Measurements from ENCODE around the gene C1orf146.
"Not testable (repeated sequence)": the region's sequence is repeated elsewhere in the genome, so short reads cannot be mapped to it uniquely, and the experiment has no call there.

The C1orf146 gene

DNA sequence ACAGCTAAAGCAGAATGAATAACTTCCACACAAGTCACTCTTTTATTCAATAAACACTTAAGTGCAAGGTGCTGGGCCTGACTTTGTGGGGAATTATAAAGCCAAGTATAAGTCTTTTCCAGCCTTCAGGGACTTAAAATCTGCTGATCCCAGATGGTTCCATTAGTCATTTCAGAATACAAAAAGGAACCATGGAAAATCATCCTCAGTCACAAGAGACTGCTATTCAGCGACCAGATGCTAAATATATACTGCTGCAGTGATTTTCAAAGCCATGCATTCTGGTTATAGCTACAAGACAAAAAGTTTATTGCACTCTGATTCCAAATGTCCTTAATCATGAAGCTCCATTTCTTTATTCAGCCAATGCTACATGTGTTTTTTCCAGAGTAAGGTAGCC lies 55.3 kb downstream of the C1orf146 start:
- DNase-seq (ENCODE audit: low read depth in 2 of 2, low spot score in 1 of 2): no peak

DNA sequence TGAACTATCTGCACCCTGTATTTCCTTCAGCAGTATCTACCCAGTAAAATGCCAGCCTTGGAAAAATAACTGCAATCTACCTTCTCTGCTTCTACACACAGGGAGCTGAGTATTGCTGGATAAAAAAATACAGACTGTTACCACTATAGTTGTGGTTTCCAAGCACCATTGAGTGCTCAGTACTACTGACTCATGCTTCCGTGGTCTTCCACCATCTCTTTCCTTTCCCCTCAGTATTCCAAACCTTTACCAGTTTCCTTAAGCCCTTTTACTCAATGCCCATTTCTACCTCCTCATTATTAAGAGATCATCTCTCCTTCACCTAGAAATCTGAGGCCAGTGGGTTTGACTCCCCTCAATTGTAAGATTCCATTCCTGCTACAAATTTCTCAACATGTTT lies 57.2 kb downstream of the C1orf146 start:
- DNase-seq (ENCODE audit: low read depth in 2 of 2, low spot score in 1 of 2): no peak

DNA sequence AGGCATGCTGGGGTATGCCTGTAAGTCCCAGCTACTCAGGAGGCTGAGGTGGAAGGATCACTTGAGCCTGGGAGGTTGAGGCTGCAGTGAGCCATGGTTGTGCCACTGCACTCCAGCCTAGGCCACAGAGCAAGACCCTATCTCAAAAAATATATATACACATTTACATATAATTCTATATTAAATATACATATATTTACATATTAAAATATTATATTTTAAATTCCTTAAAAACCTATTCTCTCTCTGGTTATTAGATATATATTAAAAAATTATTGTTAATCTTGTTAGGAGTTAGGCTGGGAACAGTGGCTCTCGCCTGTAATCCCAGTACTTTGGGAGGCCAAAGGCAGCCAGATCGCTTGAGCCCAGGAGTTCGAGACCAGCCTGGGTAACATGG lies 58.4 kb downstream of the C1orf146 start:
- no peak for DNase-seq (ENCODE audit: low read depth in 2 of 2, low spot score in 1 of 2)

DNA sequence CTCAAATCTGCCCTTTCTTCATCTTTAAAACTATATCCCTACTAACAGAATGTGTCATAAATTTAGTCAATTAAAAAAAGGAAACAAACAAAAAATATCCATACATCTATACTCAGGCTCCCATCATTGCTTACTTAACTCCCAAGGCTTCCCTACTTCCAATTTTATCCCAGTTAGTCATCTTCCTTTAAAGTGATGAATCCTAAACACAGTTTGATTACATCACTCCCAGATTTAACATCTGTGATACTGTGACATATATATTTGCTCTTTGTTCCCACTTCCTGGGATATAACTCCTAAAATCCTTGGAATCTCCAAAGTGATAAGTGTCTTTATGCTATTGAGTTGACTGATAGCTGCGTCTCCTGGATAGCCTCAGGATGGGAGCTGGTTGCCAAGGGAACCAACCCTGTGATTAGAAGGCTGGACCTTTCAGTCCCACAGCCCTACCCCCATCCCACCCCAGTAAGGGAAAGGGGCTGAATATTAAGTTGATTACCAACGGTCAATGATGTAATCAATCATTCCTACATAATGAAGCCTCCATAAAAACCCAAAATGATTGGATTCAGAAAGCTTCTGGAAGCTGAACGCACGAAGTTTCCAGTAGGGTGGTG lies 59.5 kb downstream of the C1orf146 start:
- DNase-seq (ENCODE audit: low read depth in 2 of 2, low spot score in 1 of 2): no peak

DNA sequence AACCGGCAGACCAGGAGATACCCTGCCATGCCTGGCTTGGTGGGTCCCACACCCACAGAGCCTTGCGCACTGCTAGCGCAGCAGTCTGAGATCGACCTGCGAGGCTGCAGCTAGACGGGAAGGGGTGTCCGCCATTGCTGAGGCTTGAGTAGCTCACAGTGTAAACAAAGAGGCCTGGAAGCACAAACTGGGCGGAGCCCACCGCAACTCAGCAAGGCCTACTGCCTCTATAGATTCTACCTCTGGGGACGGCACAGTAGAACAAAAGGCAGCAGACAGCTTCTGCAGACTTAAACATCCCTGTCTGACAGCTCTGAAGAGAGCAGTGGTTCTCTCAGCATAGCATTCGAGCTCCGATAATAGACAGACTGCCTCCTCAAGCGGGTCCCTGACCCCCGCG lies 62.1 kb downstream of the C1orf146 start:
- DNase-seq (ENCODE audit: low read depth in 2 of 2, low spot score in 1 of 2): not testable (repeated sequence)

DNA sequence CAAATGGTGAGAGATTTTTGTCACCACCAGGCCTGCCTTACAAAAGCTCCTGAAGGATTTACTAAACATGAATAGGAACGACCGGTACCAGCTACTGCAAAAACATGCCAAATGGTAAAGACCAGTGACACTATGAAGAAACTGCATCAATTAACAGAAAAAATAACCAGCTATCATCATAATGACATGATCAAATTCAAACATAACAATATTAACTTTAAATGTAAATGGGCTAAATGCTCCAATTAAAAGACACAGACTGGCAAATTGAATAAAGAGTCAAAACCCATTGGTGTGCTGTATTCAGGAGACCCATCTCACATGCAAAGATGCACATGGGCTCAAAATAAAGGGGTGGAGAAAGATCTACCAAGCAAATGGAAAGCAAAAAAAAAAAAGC lies 63.7 kb downstream of the C1orf146 start:
- not testable (repeated sequence) for DNase-seq (ENCODE audit: low read depth in 2 of 2, low spot score in 1 of 2)

DNA sequence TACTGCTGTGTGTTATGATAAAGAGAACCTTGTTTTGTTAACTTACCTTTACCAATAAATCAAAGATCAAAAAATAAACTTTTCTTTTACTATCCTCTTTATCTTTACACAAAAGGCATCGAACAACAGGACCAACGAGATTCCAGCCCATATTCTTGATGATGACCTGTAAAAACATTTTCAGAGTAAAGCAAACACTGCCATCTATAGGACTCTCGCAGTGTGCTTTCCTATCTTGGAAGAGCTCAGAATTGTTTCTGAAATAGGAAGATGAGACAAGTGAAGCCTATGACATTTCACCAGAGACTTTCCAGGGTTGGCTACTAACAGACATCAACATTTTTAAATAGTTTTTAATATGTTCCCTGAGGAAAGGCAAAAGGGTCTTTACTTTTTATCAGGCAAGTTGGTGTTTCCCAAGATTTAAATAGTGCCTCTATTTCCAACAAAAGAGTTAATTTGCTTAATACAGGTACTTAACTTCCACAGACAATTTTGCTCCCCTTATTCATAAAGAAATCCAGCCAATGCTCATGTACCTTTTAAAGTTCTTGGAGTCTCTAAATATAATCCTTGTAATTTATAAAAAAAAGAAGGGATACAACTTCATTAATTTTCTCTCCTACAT lies 73.8 kb downstream of the C1orf146 start:
- no peak for DNase-seq (ENCODE audit: low read depth in 2 of 2, low spot score in 1 of 2)

All from stimulated activated CD8-positive, alpha-beta memory T cell treated with anti-CD3 and anti-CD28 coated beads, Interleukin-4, amount 100 ng/mL, for 4 hours (primary cell).